Myocyte (in vitro differentiated cells): ENCODE data around the gene UNC5A. TPM values are rescaled to one million over a fixed set of nuclear protein-coding genes. Genes with fewer than 3 reads are reported as not detected.

Experiments
- DNase-seq: peaks from one replicate; pipeline ENCODE4 v3.0.0-alpha.2; 2012; ENCODE audit warnings: low read depth
- total RNA-seq: library from RNA; depleted of rRNA; stranded (reverse); fragments of >200 nt; gene quantifications from 2 replicates; pipeline ENCODE4 v1.2.3, GENCODE V29; 2014

The UNC5A gene
- total RNA-seq, 1 donor from 2014 or later, result 0.21 TPM

DNA sequence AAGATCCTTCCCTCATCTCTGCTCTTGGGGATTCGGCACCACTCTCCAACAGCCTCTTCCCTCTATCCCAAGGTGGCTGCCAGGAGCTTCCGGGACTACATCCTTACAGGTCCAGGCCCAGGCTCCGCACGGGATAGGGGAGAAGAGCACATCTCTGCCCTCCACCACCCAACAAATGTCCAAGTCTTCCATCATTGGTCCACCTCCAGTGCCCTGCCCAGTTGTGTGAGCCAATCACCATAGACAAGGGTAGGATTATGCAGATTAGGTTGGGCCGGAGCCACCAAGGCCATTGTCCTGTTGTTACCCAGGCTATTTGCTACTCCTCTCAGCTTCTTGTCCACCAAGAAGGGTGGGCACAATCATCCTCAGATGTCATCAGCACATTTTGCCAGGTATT, 9.1 kb downstream of the UNC5A start:
- no peak for DNase-seq

DNA sequence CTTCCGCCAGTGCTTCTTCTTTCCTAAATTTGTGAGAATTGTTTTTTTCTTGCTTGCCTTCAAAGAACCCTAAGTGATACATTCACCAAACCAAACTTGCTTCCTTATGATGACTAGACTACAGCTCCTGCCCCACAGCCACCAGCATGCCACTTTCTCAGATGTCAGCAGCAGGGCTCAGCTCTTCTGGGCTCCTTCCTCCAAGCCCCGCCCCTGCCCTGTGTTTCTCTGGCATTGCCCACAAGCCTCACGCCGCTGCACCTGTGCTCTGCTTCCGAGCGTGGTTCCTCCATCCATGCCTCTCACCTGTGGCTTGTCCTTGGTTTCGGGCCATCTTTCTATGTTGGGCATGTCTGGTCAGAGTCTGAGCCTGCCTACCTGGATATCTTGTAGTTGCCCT, 10.6 kb downstream of the UNC5A start:
- no peak for DNase-seq

DNA sequence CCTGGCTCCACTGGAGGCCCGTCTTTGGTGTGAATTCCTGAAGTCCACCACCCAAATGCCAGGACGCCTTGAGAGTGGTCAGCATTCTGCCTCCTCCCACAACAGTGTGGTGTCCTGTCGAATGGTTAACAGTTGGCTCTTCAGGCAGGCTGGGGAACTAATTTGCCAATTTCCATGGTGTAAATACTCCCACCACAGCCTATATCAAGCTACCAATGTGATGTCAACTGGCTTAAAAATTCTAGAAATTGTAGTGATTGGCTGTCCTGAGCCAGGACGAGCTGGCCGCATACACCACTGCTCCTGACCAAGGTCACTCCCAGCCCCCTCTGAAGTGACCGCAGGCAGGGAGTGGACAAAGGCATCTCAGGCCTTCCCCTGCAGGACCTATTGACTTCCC, 11.1 kb downstream of the UNC5A start:
- no peak for DNase-seq

DNA sequence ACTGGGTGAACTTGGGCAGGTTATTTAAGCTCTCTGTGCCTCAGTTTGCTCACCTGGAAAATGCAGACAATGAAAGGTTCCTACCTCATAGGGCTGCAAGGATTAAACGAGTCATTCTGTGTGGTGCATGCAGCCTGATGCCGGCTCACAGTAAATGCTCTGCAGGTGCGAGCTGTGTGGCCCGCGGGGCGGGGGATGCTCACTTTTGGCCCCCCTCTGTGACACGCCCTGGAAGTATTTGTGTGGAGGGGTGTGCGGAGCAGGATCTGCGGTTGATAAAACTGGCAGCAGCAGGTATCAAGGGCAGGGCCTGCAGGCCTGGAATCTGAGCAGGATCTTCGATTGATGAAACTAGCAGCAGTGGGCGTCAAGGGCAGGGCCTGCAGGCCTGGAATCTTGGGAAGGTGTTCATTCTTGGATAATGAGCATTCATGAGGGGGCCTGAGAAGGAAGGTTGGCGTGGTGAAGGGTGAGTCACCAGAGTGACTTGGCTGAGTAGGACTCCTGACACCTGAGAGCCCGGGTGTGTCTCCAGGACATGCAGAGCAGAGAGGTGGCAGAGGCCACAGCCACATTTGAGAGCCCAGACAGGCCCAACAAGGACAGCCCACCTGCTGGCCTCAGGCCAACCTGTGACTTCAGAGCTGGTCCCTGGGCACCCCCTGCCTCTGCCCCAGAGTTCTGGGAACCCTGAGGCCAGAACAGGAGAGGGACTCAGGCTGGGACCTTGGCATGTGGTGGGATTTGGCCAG, 11.9 kb downstream of the UNC5A start:
- no peak for DNase-seq

DNA sequence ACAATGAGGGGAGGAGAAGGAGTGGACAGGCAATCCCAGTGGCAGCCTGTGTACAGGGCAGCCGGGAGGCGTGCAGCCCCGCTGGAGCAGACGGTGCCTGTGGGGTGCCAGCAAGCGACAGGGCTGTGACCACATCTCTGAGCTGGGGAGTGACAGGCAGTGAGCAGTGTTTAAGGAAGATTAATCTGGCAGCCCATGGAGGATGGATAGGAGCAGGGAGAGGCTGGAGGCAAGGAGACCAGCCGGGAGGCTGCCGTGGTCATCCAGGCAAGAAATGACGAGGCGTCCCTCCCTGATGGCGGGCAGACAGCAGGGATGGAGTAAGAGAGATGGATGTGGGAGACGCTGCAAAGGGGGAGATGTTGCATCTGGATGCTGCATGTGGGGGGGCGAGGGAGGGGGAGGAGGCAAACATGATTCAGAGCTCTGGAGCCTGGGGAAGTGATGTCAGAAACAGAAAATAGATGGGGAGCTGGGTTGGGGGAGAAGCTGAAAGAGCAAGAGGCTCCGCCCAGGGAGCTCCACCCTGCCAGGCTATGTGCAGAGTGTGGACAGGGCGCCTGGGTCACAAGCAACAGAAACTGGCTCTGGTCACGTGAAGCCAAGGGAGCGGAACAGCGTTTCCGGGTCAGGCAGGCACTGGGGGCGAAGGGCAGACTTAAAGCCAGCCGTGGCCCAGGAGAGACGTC, 12.6 kb downstream of the UNC5A start:
- no peak for DNase-seq

DNA sequence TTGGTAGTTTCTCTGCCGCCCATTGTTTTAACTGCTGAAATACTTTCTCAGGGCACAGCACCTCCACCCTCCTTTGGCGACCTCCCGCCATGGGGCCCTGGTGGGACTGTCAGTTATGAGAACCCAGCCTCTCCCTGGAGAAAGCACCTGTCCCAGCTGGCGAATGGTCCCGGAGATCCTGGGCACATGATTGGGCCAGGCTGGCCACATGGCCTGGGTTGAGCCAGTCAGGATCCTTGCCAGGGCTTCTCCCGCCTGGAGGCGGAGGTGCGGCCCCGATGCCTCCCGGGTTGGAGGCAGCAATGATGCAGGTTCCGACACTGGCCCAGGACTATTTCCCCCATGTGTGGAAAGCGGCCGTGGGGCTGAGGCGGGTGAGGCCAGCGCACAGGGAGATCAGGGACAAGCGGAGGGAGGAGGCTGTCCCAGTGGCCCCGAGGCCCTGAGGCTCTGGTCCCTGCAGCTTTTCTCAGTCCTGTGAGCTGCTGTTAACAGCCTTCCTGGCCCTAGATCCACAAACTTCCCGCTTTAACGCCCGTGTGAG, 13.6 kb downstream of the UNC5A start:
- no peak for DNase-seq

DNA sequence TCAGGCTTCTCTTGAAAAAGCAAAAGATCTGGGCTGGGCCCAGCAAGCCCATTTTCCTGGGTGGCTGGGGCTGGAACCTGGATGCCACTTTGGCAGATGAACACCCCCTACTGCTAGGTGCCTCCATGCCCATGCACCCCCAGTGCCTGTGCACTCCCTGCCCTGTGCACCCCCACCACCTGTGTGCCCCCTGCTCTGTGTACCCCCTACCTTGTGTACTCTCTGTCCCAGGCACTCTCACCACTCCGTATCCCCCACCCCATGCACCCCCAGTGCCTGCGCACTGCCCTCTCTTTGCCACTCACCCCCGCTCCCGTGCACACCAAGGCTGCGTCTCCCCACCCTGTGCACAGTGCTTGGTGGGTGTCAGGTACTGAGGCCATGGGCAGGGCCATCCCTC, 14.2 kb downstream of the UNC5A start:
- no peak for DNase-seq

DNA sequence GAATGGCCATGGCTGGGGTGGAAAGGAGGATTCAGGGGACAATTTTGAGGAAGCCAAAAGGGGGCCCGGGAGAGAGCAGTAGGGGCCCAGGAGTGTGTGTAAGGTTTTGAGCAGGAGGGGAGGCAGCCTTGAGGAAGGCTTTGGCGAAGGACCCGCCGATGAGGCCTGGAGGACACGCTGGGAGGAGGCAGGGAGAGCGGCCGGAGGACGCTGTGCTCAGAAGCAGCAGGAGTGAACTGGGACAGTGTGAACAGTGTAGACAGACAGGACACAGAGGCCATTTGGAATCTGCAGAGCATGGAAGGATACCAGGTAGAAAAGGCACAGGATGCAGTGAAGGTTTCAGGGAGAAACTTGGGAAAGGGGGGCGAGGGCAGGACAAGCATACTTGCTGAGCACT, 14.9 kb downstream of the UNC5A start:
- no peak for DNase-seq

DNA sequence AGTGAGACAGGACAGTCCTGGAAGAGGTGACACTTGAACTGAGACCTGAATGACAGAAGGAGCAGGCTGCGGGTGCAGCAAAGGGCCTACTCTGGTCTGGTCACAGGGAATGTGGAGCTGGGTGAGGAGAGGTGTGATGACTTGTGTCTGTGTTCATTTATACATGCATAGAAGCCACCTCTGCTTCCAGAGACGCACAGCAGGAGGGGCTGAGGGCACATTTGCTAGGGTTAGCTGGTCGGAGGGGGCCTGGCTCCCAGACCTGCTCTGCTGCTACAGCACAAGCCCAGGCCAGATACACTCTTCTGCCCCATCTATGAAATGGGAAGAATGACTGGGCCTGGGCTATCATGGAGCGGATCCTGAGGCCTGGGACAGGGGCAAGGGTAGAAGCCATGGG, 15.6 kb downstream of the UNC5A start:
- DNase-seq, result no peak

DNA sequence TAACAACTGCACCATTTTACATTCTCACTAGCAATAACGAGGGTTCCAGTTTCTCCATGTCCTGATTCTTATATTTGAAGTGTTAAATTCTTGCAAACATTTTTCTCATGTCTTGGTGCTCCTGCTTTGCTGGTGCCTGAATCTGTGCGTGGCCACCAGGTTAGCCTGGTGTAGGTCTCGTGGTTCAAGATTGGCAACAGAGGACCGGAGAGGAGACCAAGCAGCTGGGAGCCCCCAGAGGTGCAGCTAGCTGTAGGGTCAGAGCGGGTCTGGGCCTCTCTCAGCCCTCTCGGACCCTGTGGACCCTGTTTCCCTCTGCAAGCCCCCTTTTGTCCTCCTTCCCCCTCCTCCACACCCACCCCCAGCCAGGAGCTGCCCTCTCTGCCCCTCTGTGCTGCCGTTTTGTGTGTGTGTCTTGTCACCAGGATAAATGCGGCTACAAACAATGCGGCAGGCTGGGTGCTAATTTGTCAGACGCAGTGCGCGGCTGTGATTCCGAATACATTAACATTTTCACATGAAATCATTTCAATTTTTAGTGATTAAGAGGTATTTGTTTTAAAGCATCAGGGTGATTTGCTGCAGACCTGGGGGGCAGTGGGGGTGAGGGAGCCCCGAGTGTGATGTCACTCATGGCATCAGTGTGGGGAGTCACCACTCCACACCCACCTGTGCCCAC, 17.5 kb downstream of the UNC5A start:
- no peak for DNase-seq

DNA sequence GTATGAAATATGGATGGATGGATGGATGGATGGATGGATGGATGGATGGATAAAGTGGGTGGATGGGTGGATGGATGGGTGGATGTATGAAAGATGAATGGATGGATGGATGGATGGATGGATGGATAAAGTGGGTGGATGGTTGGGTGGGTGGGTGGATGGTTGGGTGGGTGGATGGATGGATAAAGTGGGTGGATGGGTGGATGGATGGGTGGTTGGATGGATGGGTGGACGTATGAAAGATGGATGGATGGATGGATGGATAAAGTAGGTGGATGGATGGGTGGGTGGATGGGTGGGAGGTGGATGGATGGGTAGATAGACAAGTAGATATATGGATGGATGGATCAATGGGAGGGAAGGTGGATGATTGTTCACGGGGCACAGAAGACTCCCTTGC, 19.0 kb downstream of the UNC5A start:
- DNase-seq, result no peak

DNA sequence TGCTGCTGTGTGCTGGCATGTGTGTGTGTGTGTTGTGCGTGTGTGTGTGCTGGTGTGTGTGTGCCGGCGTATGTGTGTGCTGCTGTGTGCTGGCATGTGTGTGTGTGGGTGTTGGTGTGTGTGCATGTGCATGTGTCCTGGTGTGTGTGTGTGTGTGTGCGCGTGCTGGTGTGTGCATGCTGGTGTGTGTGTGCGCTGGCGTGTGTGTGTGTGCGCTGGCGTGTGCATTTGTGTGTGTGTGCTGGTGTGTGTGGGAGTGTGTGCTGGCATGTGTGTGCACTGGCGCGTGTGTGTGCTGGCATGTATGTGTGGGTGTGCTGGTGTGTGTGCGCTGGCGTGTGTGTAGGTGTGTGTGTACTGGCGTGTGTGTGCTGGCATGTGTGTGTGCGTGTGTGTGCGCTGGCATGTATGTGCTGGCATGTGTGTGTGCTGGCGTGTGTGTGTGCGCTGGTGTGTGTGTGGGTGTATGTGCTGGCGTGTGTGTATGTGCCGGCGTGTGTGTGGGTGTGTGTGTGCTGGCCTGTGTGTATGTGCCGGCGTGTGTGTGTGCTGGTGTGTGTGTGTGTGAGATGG, 20.1 kb downstream of the UNC5A start:
- DNase-seq, result no peak

DNA sequence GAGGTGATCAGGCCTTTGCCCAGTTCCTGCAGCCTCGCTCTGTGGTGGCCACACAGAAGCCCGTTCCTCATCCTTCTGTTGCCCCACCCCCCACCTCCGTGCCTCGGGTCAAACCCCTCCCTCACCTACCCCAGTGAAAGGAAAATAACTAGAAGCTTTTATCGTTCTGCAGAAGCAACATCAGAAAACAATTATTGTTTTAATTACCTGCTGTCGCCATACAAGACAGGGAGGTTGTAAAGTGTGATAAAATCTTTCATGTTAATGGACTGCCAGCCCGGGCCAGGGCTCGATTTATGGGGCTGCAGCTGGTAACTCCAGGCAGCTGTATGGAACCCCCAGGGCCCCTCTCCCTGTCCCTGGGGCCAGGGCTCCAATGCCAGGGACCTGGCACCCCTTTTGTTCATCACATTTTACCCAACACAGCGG, 20.6 kb downstream of the UNC5A start:
- DNase-seq, result no peak

DNA sequence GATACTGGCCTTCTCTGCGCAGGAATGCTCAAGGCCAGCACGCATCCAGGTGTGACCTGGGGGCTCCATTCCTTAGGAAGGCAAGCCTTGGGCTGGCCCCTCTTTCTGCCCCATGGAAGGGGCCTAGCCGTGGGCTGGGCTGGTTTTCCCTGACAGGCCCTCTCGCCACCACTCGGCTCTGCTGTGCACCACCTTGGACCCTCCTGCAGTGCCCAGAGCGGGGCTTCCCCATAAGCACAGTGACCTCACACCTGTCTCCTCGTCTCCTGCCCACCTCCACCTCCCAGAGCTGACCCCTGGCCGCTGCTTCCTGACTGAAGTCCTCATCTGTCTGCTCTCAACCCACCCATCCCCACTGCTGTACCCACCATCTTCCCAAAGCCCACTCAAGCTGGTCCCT, 21.1 kb downstream of the UNC5A start:
- DNase-seq, result no peak

DNA sequence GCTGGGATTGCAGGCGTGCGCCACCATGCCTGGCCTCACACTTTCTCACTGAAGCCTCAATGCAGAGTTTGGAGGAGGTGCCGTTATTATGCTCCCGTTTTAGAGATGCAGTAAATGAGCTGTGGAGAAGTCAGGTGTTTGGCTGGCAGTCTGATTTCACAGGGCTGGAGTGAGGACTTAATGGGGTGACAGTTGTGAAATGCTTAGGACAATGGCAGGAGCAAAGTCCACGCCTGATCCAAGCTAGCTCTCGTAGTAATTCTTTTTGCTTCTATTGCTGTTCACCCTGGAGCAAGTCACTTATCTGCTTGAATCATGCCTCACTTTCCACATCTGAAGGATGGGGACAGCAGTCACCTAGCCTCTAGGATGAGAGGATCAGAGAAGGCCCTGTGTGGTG, 21.8 kb downstream of the UNC5A start:
- DNase-seq, result no peak

DNA sequence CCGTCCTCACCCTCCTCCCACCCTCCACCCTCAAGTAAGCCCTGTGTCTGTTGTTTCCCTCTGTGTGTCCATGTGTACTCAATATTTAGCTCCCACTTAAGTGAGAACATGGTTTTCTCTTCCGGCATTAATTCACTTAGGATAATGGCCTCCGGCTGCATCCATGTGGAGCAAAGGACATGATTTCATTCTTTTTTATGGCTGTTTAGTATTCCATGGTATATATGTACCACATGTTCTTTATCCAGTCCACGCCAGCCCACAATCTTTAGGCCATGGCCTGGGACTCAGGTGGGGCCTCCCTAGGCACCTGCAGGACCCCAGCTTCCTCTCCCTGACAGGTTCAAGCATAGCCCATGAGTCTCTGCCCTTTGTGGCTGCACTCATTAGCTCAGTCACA, 22.9 kb downstream of the UNC5A start:
- DNase-seq, result no peak

DNA sequence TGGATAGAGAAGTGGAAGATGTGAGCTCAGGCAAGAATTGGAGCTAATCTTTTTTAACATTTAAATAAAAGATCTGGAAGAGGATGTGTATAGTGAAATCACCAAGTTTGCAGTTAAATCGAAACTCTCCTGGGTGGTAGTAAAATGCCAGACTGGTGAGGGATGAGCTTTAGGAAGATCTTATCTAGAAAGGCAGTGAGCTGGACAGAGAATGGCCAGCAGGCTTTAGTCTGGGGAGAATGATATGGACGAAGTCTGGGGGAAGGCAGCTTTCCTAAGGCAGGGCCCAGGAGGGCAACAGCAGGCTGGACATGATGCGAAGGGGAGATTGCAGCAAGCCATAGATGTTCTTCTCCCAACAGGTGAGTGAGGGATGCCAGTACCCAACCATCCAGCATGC, 25.6 kb downstream of the UNC5A start:
- DNase-seq, result no peak

DNA sequence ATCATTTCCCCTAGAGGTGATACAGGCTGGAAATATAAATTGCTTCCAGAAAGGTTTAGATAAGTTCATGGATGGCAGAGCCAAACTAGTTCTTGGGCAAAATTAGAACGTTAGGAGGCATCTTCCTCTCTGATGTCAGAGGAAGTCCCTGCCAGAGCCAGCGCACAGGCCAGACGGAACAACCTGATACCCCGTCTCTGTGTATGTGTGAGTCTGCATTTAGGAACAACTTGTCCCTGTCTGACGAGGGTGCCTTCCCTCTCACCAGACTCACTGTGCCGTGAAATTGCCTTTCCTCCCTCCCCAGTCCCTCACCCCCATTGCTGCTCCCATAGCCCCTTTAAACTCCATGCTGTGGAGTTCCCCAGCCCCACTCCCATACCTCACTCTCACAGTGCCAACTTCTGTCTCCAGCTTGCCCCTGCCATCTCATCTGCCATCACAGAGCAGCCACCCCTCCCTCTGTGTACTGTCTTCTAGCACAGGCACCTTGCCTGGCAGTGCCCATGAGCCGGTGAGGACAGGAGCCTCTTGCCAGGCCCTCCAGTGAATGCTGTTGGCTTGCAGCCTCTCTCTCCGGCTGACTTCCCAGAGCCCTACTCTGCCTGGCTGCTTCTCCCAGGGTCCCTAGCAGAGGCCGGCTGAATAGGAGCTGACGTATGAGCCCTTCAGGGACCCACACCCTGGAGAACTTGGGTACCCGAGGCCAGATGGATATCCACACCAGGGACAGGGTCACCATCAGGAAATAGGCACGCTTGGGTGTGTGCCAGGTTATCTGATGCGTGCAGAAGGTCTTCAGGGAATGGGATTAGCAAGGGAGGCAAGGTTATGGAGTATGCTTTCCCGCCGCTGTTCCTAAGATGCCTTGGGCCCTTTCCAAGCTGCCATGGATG, 26.7 kb downstream of the UNC5A start:
- DNase-seq, result no peak

DNA sequence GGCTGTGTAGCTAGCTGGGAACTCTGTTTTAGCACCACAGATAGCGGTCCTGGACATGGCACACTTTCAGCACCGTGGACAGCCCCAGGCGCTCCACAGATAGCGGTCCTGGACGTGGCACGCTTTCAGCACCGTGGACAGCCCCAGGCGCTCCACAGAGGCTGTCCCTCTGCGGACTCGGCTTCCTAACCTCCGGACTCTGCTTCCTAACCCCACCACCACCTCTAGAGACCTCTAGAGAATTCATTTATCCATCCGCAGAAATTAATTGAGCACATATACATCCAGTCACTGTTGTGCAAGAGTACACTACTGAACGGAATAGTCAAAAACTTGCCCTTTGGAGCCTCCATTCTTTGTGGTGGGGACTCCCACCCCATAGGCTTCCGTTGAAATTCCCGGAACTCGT, 27.4 kb downstream of the UNC5A start:
- peak; percentile 92 for DNase-seq

DNA sequence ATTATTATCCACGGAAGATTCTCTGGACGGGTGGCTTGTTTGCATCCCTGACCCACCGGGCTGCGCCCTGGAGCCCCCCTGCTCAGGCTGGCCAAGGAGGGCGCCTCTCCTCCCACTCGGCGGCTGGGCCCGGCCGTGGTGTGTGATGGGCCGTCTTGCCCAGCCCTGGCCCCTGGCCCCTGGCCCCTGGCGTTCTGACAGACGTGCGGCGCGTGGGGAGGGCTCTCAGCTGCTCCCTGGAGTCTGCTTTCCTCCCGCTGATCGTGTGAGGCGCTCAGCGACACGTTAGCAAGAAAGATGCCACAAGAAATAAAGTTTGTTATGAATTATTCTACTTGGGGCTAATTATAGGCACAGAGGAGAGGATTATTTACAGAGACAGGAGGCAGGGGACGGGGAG, 33.3 kb downstream of the UNC5A start:
- DNase-seq, result peak; percentile 3

DNA sequence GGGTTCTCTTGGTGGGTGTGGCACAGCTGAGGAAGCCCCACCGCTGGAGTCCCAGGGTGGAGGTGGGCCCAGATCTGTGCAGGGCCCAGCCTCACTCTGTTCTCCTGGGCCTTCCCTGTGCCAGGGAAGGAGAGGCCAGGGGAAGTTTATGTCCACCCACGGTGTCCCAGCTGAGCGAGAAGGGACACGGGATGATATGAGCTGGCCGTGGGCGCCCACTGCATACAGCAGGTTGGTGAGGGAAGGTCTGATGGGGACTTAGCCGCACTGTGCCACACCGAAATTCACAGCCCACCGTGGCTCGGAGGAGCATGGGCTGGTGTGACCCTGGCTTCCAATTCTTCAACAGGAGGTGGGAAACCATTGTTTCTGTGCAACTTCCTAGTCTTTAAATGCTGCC, 33.9 kb downstream of the UNC5A start:
- DNase-seq, result no peak
